HAP-1 (cell line): ENCODE data around the gene BMAL1.
"Not testable (repeated sequence)": the region's sequence is repeated elsewhere in the genome, so short reads cannot be mapped to it uniquely, and the experiment has no call there.

ENCODE experiments used
- DNase-seq, 2 experiments: peaks; one replicate each; pipeline ENCODE4 v3.0.0-alpha.2; 2016 to 2020; ENCODE audit warnings: low spot score in 2 of 2
- H3K27me3 ChIP-seq: fragments of 250-450 bp; sonication (Bioruptor Pico); 2 replicates; pipeline ENCODE4 v1.5.1; 2020; ENCODE audit warnings: low read depth, mild to moderate bottlenecking, moderate library complexity
- H3K36me3 ChIP-seq: fragments of 250-450 bp; sonication (Bioruptor Pico); replicated peaks from 2 replicates; pipeline ENCODE4 v1.5.1; 2020; ENCODE audit warnings: mild to moderate bottlenecking
- H3K4me1 ChIP-seq: fragments of 250-450 bp; sonication (Bioruptor Pico); 2 replicates; pipeline ENCODE4 v1.5.1; 2020; ENCODE audit warnings: mild to moderate bottlenecking
- H3K4me3 ChIP-seq: fragments of 250-450 bp; sonication (Bioruptor Pico); 2 replicates; pipeline ENCODE4 v1.5.1; 2020; ENCODE audit warnings: mild to moderate bottlenecking, moderate library complexity
- H3K9me3 ChIP-seq: fragments of 250-450 bp; sonication (Bioruptor Pico); 2 replicates; pipeline ENCODE4 v1.5.1; 2020; ENCODE audit warnings: mild to moderate bottlenecking, moderate library complexity
- in situ Hi-C: fragments of 300-500 bp; cut with MboI; formaldehyde crosslinking; loops from 3 replicates; pipeline ENCODE4 v1.14.3; 2020; ENCODE audit warnings: low sequenced_read_pairs, inconsistent platforms, mixed read lengths

The BMAL1 gene

DNA sequence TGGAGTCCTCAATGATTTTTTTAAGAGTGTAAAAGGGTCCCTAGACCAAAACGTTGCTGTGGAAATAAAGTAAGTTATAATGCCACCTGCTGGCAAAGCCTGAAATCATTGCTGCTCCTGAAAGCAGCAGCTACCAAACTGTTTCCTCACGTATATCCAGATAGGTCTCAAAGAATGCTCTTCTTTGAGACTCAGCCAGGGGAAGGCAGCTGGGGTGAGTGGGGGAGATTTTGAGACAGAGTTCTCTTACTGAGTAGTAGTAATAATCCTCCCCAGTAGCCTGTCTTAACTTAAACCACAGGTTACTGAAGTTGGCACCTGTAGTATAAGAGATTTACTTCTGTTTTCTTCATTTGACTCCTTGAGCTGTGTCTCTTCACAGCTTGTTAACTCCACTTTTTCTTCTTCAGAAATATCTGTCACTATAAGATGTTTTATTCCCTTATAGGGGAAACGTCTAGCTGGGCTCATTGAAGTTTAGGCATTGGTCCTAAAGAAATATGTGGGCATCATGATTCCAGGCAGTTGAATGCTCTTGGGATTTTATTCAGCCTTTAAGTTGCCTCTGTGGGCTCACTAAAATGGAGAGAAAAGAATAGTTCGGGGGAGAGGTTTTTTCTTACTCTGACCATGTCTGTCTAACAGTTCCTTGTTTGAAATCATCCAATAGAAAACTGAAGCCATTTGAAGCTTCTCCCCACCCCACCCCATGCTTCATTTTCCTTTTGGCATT is 107.5 kb downstream of the BMAL1 start:
- Histone ChIP-seq H3K4me3 (no peak overlapping the region), H3K36me3 (peaks cover 3% of the 10 kb centered on the region; the same call in 1 of the 2 replicates), H3K27me3 (no peaks in the 10 kb centered on the region), H3K4me1 (peaks cover 14% of the 10 kb centered on the region), H3K9me3 (no peaks in the 10 kb centered on the region)
- DNase-seq: peak; percentile 66 to 68
- in situ Hi-C loops: no loop called here

DNA sequence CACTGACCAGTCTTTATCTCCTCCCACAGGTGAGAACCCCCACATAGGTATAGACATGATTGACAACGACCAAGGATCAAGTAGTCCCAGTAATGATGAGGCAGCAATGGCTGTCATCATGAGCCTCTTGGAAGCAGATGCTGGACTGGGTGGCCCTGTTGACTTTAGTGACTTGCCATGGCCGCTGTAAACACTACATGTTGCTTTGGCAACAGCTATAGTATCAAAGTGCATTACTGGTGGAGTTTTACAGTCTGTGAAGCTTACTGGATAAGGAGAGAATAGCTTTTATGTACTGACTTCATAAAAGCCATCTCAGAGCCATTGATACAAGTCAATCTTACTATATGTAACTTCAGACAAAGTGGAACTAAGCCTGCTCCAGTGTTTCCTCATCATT is 109.0 kb downstream of the BMAL1 start:
- Histone ChIP-seq H3K27me3 (no peaks in the 10 kb centered on the region), H3K4me1 (peaks cover 14% of the 10 kb centered on the region), H3K36me3 (peaks cover 3% of the 10 kb centered on the region; the same call in 1 of the 2 replicates), H3K9me3 (no peaks in the 10 kb centered on the region), H3K4me3 (no peak overlapping the region)
- DNase-seq: no peak
- in situ Hi-C loops: no loop called here

GRCh38 chr11:13388741-13389140 is 111.2 kb downstream of the BMAL1 start:
- H3K27me3 ChIP-seq: no peaks in the 10 kb centered on the region
- peaks cover 1% of the 10 kb centered on the region; the same call in 1 of the 2 replicates for H3K4me1 ChIP-seq
- in situ Hi-C loops: no loop called here
- DNase-seq: no peak
- no peak overlapping the region for H3K4me3 ChIP-seq
- peaks cover 3% of the 10 kb centered on the region; the same call in 1 of the 2 replicates for H3K36me3 ChIP-seq
- H3K9me3 ChIP-seq: no peaks in the 10 kb centered on the region

DNA sequence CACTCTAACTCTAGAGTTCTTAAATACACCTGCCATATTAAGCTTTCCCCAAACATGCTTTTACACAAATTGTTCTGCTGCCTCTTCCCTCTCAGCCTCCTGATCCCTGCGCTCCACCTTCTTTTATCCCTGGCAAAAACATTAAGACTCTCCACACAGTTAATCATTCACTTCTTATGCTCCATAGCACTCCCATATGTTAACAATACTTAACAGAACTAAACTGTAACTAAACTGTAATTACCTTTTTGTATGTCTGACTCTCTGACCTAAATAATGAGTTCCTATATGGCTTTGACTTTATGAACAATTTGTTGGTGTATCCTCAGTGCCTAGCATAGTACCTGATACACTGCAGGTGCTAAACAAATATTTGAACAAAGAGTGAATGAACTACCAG is 113.6 kb downstream of the BMAL1 start:
- no peaks in the 10 kb centered on the region for H3K9me3 ChIP-seq
- no peaks in the 10 kb centered on the region for H3K27me3 ChIP-seq
- H3K36me3 ChIP-seq: peaks cover 3% of the 10 kb centered on the region; the same call in 1 of the 2 replicates
- in situ Hi-C loops: no loop called here
- DNase-seq: no peak
- H3K4me3 ChIP-seq: no peak overlapping the region
- H3K4me1 ChIP-seq: no peaks in the 10 kb centered on the region

- H3K4me1 ChIP-seq, H3K36me3 ChIP-seq, DNase-seq, H3K27me3 ChIP-seq, H3K4me3 ChIP-seq, in situ Hi-C loops, H3K9me3 ChIP-seq: not testable (repeated sequence)
Measured at GRCh38 chr11:13398335-13398734, 120.7 kb downstream of the BMAL1 start.

- Histone ChIP-seq H3K4me1 (no peaks in the 10 kb centered on the region), H3K27me3 (no peaks in the 10 kb centered on the region), H3K9me3 (no peaks in the 10 kb centered on the region), H3K4me3 (no peak overlapping the region), H3K36me3 (no peaks in the 10 kb centered on the region)
- in situ Hi-C loops: no loop called here
- DNase-seq: no peak
Measured at GRCh38 chr11:13405220-13405619, 127.6 kb downstream of the BMAL1 start.

DNA sequence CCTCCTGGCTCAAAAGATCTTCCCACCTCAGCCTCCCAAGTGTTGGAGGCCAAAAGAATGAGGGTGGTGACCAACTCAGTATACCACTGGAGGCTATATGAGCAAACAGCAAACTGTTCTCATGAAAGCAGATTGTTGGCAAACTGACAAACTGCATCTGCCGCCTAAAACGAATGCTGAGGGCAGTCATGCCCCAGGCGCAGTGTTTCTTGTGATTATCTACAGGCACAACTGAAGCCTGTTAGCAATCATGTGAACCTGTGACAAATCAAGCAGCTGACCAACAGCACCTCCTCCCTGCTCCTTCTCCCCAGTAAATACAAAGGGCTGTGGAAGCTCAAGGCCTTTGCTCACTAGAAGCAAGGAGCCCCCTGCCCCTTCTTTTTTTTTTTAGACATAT is 137.6 kb downstream of the BMAL1 start:
- H3K27me3 ChIP-seq: no peaks in the 10 kb centered on the region
- in situ Hi-C loops: no loop called here
- H3K9me3 ChIP-seq: no peaks in the 10 kb centered on the region
- no peaks in the 10 kb centered on the region for H3K4me1 ChIP-seq
- no peak for DNase-seq
- H3K4me3 ChIP-seq: no peak overlapping the region
- 0 out of 2 replicates have a peak, but pooled peaks cover 9% of the 10 kb centered on the region for H3K36me3 ChIP-seq

DNA sequence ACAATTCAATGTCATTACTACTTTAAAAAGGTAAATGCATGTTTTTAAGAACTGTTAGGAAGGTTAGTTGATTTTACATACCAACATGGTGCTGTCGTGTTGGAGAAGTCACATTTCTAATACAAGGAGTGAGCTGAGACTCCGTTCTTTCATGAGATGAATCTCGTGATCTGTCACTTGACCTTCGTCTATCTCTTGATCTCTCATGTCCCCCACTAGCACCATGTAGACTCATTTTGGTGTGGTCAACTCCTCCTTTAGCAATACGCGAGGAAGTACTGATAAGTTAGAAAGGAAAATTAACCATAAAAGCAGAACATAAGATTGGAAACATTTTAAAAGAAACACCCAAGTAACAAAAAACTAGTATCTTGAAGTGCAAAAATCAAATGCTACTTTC is 144.0 kb downstream of the BMAL1 start:
- Histone ChIP-seq H3K4me3 (no peak overlapping the region), H3K9me3 (no peaks in the 10 kb centered on the region), H3K4me1 (no peaks in the 10 kb centered on the region), H3K27me3 (no peaks in the 10 kb centered on the region), H3K36me3 (no peaks in the 10 kb centered on the region)
- no peak for DNase-seq
- in situ Hi-C loops: no loop called here

GRCh38 chr11:13423372-13423771 is 145.8 kb downstream of the BMAL1 start:
- no peaks in the 10 kb centered on the region for H3K27me3 ChIP-seq
- no peak for DNase-seq
- in situ Hi-C loops: no loop called here
- 0 out of 2 replicates have a peak, but pooled peaks cover 7% of the 10 kb centered on the region for H3K9me3 ChIP-seq
- H3K4me1 ChIP-seq: no peaks in the 10 kb centered on the region
- H3K36me3 ChIP-seq: no peaks in the 10 kb centered on the region
- H3K4me3 ChIP-seq: no peak overlapping the region

GRCh38 chr11:13427440-13427839 is 149.8 kb downstream of the BMAL1 start:
- H3K36me3 ChIP-seq: no peaks in the 10 kb centered on the region
- H3K4me3 ChIP-seq: no peak overlapping the region
- in situ Hi-C loops: no loop called here
- no peak for DNase-seq
- H3K9me3 ChIP-seq: 0 out of 2 replicates have a peak, but pooled peaks cover 7% of the 10 kb centered on the region
- H3K4me1 ChIP-seq: no peaks in the 10 kb centered on the region
- H3K27me3 ChIP-seq: no peaks in the 10 kb centered on the region

DNA sequence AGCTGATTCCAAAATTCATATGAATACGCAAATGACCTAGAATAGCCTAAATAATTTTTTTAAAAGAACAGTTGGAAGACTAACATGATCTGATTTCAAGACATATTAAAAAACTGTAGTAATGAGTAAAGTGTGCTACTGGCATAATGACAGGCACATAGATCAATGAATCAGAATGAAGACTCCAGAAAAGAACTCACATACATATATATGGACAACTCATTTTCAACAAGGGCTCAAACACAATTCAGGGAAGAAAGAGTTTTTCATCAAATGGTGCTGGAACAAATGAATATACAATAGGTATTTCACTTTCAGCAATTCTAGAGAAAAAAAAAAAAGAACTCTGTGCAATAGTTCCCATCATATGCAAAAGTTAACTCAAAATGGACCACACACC is 151.7 kb downstream of the BMAL1 start:
- no peak for DNase-seq
- peaks cover 9% of the 10 kb centered on the region for H3K4me1 ChIP-seq
- no peak overlapping the region for H3K4me3 ChIP-seq
- H3K36me3 ChIP-seq: no peaks in the 10 kb centered on the region
- H3K27me3 ChIP-seq: no peaks in the 10 kb centered on the region
- 0 out of 2 replicates have a peak, but pooled peaks cover 7% of the 10 kb centered on the region for H3K9me3 ChIP-seq
- in situ Hi-C loops: no loop called here

DNA sequence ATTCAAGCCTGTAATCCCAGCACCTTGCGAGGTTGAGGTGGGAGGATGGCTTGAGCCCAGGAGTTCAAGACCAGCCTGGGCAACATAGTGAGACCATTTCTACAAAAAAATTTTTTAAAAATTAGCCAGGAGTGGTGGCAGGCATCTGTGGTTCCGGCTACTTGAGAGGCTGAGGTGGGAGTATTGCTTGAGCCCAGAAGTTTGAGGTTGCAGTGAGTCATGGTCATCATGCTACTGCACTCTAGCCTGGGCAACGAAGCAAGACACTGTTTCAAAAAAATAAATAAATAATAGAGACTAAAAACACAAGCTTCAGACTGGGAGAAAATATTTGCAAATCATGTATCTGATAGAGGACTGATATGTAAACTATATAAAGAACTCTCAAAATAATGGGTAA is 152.2 kb downstream of the BMAL1 start:
- Histone ChIP-seq H3K4me1 (peaks cover 12% of the 10 kb centered on the region), H3K4me3 (no peak overlapping the region), H3K27me3 (no peaks in the 10 kb centered on the region), H3K9me3 (0 out of 2 replicates have a peak, but pooled peaks cover 7% of the 10 kb centered on the region), H3K36me3 (no peaks in the 10 kb centered on the region)
- in situ Hi-C loops: no loop called here
- no peak for DNase-seq

GRCh38 chr11:13433437-13433836 is 155.8 kb downstream of the BMAL1 start:
- in situ Hi-C loops: no loop called here
- H3K36me3 ChIP-seq: no peaks in the 10 kb centered on the region
- no peak for DNase-seq

DNA sequence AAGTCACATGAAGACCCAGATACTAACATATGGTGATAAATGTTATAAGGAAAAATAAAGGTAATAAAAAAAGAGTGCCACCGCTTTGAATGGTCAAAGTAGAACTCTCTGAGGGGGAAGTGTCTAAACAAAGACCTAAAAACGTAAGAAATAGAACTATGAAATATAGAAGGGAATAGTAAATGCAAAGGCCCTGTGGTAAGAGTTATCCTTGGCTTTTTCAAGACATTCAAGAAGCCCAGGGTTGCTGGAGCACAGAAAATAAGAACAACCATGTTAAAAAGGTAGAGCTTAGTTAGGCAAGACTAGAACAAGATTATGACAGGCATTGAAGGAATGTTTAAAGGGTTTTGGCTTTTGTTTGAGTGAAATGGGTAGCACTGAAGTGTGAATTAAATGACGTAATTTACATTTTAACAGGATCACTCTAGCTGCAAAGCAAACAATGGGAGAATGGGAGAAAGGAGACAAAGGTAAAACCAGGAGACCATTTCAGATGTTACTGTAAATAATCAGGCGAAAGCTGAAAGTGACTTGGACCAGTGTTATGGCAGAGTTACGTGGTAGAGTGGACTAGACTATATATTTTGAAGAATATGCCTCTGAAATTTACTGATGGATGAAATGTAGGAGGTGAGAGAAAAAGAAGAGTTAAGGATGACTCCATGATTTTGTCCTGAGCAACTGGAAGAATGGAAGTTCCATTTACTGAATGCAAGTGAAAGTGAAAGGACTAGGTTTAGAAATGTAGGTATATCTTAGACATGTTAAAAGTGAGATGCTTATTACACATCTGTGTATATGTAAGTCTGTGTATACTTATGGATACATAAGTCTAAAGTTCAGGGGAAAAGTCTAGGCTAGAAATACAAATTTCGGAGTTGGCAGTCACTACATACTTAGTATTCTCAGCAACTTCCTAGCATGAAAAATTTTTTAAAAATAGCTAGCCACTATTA is 156.9 kb downstream of the BMAL1 start:
- Histone ChIP-seq H3K27me3 (no peaks in the 10 kb centered on the region), H3K4me3 (peak overlapping the region; percentile 5), H3K4me1 (peaks cover 22% of the 10 kb centered on the region), H3K9me3 (no peaks in the 10 kb centered on the region), H3K36me3 (no peaks in the 10 kb centered on the region)
- in situ Hi-C loops: no loop called here
- DNase-seq: peak in 1 of 2 experiments; percentile 96

More at GRCh38 chr11:13433437-13433836, 155.8 kb downstream of the BMAL1 start:
- Histone ChIP-seq H3K4me1 (peaks cover 15% of the 10 kb centered on the region), H3K4me3 (no peak overlapping the region), H3K27me3 (no peaks in the 10 kb centered on the region), H3K9me3 (no peaks in the 10 kb centered on the region)
